ENCODE measurements around the gene SH2D5.

DNA sequence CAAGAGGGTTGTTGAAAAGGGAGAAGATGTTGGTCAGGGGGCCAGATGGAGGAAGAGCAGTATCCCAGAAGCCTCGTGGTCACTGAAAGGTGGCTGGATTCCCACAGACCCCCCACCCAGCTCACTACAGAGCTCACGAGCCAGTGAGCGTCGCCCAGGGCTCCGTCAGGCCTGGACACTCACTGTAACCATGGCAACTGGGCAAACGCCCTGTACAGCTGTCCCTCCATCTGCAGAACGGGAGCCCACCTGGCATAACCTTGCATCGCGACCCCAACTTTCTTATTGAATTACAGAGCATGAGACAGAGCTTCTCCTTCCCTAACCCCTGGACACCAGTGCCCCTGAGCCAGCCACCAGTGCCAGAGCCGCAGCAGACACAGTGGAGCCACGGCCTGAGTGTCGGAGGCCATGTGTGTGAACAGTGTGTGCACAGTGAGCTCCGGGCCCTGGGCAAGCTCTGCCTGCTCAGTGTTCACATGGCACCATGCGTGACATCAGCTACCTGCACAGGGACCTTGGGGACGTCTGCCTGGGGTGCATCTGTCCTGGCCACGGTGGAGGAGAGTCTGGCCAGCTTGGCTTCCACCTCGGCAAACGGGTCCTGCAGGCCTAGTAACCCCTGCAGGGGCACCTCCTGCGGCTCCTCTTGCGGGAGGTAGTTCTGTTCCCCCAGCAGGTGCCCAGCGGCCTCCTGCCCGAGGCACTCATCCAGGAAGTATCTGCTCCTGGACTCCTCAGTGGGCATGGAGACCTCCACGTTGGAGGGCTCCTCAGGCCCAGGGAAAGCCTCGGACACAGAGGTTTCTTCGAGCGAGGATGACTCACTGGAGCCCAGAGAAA is 45.4 kb downstream of the SH2D5 start:
- TF ChIP-seq, protein P1, sequence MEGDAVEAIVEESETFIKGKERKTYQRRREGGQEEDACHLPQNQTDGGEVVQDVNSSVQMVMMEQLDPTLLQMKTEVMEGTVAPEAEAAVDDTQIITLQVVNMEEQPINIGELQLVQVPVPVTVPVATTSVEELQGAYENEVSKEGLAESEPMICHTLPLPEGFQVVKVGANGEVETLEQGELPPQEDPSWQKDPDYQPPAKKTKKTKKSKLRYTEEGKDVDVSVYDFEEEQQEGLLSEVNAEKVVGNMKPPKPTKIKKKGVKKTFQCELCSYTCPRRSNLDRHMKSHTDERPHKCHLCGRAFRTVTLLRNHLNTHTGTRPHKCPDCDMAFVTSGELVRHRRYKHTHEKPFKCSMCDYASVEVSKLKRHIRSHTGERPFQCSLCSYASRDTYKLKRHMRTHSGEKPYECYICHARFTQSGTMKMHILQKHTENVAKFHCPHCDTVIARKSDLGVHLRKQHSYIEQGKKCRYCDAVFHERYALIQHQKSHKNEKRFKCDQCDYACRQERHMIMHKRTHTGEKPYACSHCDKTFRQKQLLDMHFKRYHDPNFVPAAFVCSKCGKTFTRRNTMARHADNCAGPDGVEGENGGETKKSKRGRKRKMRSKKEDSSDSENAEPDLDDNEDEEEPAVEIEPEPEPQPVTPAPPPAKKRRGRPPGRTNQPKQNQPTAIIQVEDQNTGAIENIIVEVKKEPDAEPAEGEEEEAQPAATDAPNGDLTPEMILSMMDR (IDR thresholded peaks at IDR 0.05) = no peak
- TF ChIP-seq POLR2AphosphoS5 (IDR thresholded peaks at IDR 0.05) (no peak), POLR2A (IDR thresholded peaks at IDR 0.05) (no peak)

All from prostate gland (tissue), 2 donors.